Astrocyte (in vitro differentiated cells and primary cell): ENCODE results near the gene AAMP. TPM values are rescaled to one million over a fixed set of nuclear protein-coding genes. Genes with fewer than 3 reads are reported as not detected.
"Not testable (repeated sequence)": the region's sequence is repeated elsewhere in the genome, so short reads cannot be mapped to it uniquely, and the experiment has no call there.

Experiments
- DNase-seq: peaks from one replicate; pipeline ENCODE4 v3.0.0-alpha.2; 2010; ENCODE audit warnings: low read depth
- FAIRE-seq: peaks from 2 replicates; lab custom pipeline; 2011; peaks lifted over from hg19 to GRCh38; lab: Jason Lieb, UNC
- H2AFZ ChIP-seq: 2 replicates; pipeline ENCODE4 v1.6.0; 2012; ENCODE audit warnings: low read depth, low read length, inconsistent platforms
- H3K27ac ChIP-seq: 2 replicates; pipeline ENCODE4 v1.5.1; 2011; ENCODE audit warnings: low read depth, low read length, inconsistent platforms
- H3K27me3 ChIP-seq: 2 replicates; pipeline ENCODE4 v1.6.0; 2011; ENCODE audit warnings: low read length, inconsistent platforms; ENCODE audit not compliant: insufficient read depth
- H3K36me3 ChIP-seq: 2 replicates; pipeline ENCODE4 v1.5.1; 2011; ENCODE audit warnings: low read length, inconsistent platforms; ENCODE audit not compliant: insufficient read depth
- H3K4me1 ChIP-seq: 2 replicates; pipeline ENCODE4 v1.5.1; 2011; ENCODE audit warnings: low read length, inconsistent platforms; ENCODE audit not compliant: insufficient read depth
- H3K4me2 ChIP-seq: 2 replicates; pipeline ENCODE4 v1.6.0; 2012; ENCODE audit warnings: low read length, inconsistent platforms
- H3K4me3 ChIP-seq: 2 replicates; pipeline ENCODE4 v1.5.1; 2011; ENCODE audit warnings: low read depth, mild to moderate bottlenecking, low read length, inconsistent platforms; ENCODE audit not compliant: insufficient read depth
- H3K79me2 ChIP-seq: 2 replicates; pipeline ENCODE4 v1.6.0; 2012; ENCODE audit warnings: mild to moderate bottlenecking, low read length, inconsistent platforms; ENCODE audit not compliant: insufficient read depth
- H3K9ac ChIP-seq: 2 replicates; pipeline ENCODE4 v1.6.0; 2012; ENCODE audit warnings: mild to moderate bottlenecking, low read length, inconsistent platforms
- H3K9me3 ChIP-seq: 2 replicates; pipeline ENCODE4 v1.5.1; 2012; ENCODE audit warnings: low read depth, mild to moderate bottlenecking, low read length, inconsistent platforms; ENCODE audit not compliant: insufficient read depth
- H4K20me1 ChIP-seq: 2 replicates; pipeline ENCODE4 v1.6.0; 2012; ENCODE audit warnings: low read length, inconsistent platforms; ENCODE audit not compliant: insufficient read depth
- H3K27ac Mint-ChIP-seq: one replicate; pipeline ENCODE4 v1.8.0; 2021; ENCODE audit warnings: mild to moderate bottlenecking, mixed read lengths; ENCODE audit not compliant: unreplicated experiment
- H3K27me3 Mint-ChIP-seq: one replicate; pipeline ENCODE4 v1.8.0; 2021; ENCODE audit warnings: low read depth, mixed read lengths; ENCODE audit not compliant: unreplicated experiment
- H3K36me3 Mint-ChIP-seq: one replicate; pipeline ENCODE4 v1.8.0; 2021; ENCODE audit warnings: low read depth, mixed read lengths; ENCODE audit not compliant: unreplicated experiment
- H3K4me1 Mint-ChIP-seq: one replicate; pipeline ENCODE4 v1.8.0; 2021; ENCODE audit warnings: low read depth, mixed read lengths; ENCODE audit not compliant: unreplicated experiment
- H3K4me3 Mint-ChIP-seq: one replicate; pipeline ENCODE4 v1.8.0; 2021; ENCODE audit warnings: mild to moderate bottlenecking, moderate library complexity, mixed read lengths; ENCODE audit not compliant: unreplicated experiment
- H3K9me3 Mint-ChIP-seq: one replicate; pipeline ENCODE4 v1.8.0; 2021; ENCODE audit warnings: mild to moderate bottlenecking, mixed read lengths; ENCODE audit not compliant: unreplicated experiment
- CTCF ChIP-seq: IDR thresholded peaks from 2 replicates; pipeline ENCODE4 v1.5.1; 2011; ENCODE audit warnings: low read depth, mild to moderate bottlenecking, inconsistent platforms, low read length, moderate library complexity; ENCODE audit not compliant: insufficient read depth
- EZH2 ChIP-seq: IDR thresholded peaks from 2 replicates; pipeline ENCODE4 v1.6.1; 2012; ENCODE audit warnings: mild to moderate bottlenecking, low read length, inconsistent platforms; ENCODE audit not compliant: insufficient read depth
- total RNA-seq: library from RNA; stranded (reverse); gene quantifications from 2 replicates; pipeline ENCODE4 v1.2.1, GENCODE V29; 2021

Gene AAMP
- total RNA-seq, 1 donor from 2014 or later = 87.3 TPM

- no peaks in the 10 kb centered on the region for H3K27me3 ChIP-seq
- FAIRE-seq (no peak), DNase-seq (no peak)
- H3K27ac ChIP-seq = no peak overlapping the region
- H3K9ac ChIP-seq = no peak overlapping the region
- no peak overlapping the region for H3K4me3 Mint-ChIP-seq
- no peaks in the 10 kb centered on the region for H3K36me3 ChIP-seq
- H3K79me2 ChIP-seq = no peaks in the 10 kb centered on the region
- H3K9me3 Mint-ChIP-seq = no peaks in the 10 kb centered on the region
- no peak for TF ChIP-seq CTCF
- no peak for TF ChIP-seq EZH2
- H3K36me3 Mint-ChIP-seq = no peaks in the 10 kb centered on the region
- H3K4me1 ChIP-seq = no peaks in the 10 kb centered on the region
- no peak overlapping the region for H2AFZ ChIP-seq
- no peak overlapping the region for H3K4me3 ChIP-seq
- peaks cover 10% of the 10 kb centered on the region for H3K27me3 Mint-ChIP-seq
- H3K4me1 Mint-ChIP-seq = peaks cover 5% of the 10 kb centered on the region
- no peaks in the 10 kb centered on the region for H3K9me3 ChIP-seq
- H3K27ac Mint-ChIP-seq = no peak overlapping the region
- no peak overlapping the region for H3K4me2 ChIP-seq
- H4K20me1 ChIP-seq = no peaks in the 10 kb centered on the region
Observed at GRCh38 chr2:218313356-218313755, 43.4 kb upstream of the AAMP start.

GRCh38 chr2:218312267-218312756, 42.4 kb upstream of the AAMP start:
- no peaks in the 10 kb centered on the region for H3K36me3 ChIP-seq
- peaks cover 2% of the 10 kb centered on the region for H3K9me3 Mint-ChIP-seq
- H3K9ac ChIP-seq = no peak overlapping the region
- H3K27me3 Mint-ChIP-seq = peaks cover 7% of the 10 kb centered on the region
- H3K4me1 Mint-ChIP-seq = peaks cover 5% of the 10 kb centered on the region
- no peak overlapping the region for H3K27ac Mint-ChIP-seq
- no peak overlapping the region for H3K4me3 ChIP-seq
- FAIRE-seq (no peak), DNase-seq (no peak)
- H3K9me3 ChIP-seq = no peaks in the 10 kb centered on the region
- no peak overlapping the region for H3K27ac ChIP-seq
- no peak overlapping the region for H2AFZ ChIP-seq
- H3K27me3 ChIP-seq = no peaks in the 10 kb centered on the region
- H3K4me3 Mint-ChIP-seq = no peak overlapping the region
- H3K79me2 ChIP-seq = no peaks in the 10 kb centered on the region
- no peaks in the 10 kb centered on the region for H4K20me1 ChIP-seq
- no peaks in the 10 kb centered on the region for H3K36me3 Mint-ChIP-seq
- TF ChIP-seq EZH2 = no peak
- no peak for TF ChIP-seq CTCF
- H3K4me1 ChIP-seq = no peaks in the 10 kb centered on the region
- H3K4me2 ChIP-seq = no peak overlapping the region

GRCh38 chr2:218311541-218312266, 41.8 kb upstream of the AAMP start:
- not testable (repeated sequence) for H3K27me3 Mint-ChIP-seq, H3K9me3 ChIP-seq, H3K4me1 Mint-ChIP-seq, H3K27ac ChIP-seq, H3K27me3 ChIP-seq, H3K4me2 ChIP-seq, H3K36me3 Mint-ChIP-seq, FAIRE-seq, H3K27ac Mint-ChIP-seq, H2AFZ ChIP-seq, H3K36me3 ChIP-seq, H3K9ac ChIP-seq, H4K20me1 ChIP-seq, H3K4me3 ChIP-seq, H3K4me3 Mint-ChIP-seq, H3K4me1 ChIP-seq, DNase-seq, H3K9me3 Mint-ChIP-seq, H3K79me2 ChIP-seq
